A549 treated with CpdA at 1 μM for 4 hours (cell line): ENCODE measurements around the gene OR4C12. TPM values are rescaled to one million over a fixed set of nuclear protein-coding genes. Genes with fewer than 3 reads are reported as not detected.

Experiments
- total RNA-seq: library from RNA; stranded (reverse); fragments of 200-300 nt; extraction: Qiagen RNA extraction; gene quantifications from 5 replicates; pipeline ENCODE4 v1.2.3, GENCODE V29; 2022; ENCODE audit warnings: low read depth

OR4C12 gene
- not detected in 5 replicates for total RNA-seq

GRCh38 chr11:49982435-49982834, at the start of gene OR4C12:
Gene OR4C12 (minus strand): TSS chr11:49982535. CDS start chr11:49982501, 34 bp downstream.

DNA sequence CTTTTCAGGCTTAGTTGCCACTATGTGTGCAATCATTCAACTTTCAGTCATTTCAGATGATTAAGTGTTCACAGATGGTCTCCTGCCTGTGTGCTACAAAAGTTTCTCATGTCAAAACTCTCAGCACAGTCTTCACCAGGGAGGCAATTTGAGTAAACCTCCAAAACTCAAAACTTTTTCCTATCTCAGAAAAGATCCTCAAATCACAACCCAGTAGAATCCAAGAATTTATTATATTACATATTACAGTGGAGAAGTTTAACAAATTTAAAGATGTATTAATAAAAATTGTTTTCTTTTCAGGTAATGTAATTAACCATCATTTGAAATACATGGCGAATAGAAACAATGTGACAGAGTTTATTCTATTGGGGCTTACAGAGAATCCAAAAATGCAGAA, 30.2 kb downstream of the OR4C12 start, which contains the start of gene OR4C13:
TSS of gene OR4C13 (plus strand) at position 301 of the 400 bp plus-strand sequence. CDS start at position 333, 32 bp downstream.

Other genes with a start within 250 kb of the OR4C12 start
- gene OR4C13, start 30.1 kb downstream of the OR4C12 start, total RNA-seq: not detected in 5 replicates
- not detected in 5 replicates for gene OR4C45, start 50.3 kb upstream of the OR4C12 start, total RNA-seq